HG02798 (cell line): ENCODE data around the gene BRAP.
A peak's percentile ranks its signal among the peaks of the same experiment; 100 is the strongest.
"Not testable (repeated sequence)": the region's sequence is repeated elsewhere in the genome, so short reads cannot be mapped to it uniquely, and the experiment has no call there.

ENCODE experiments used
- ATAC-seq: cut with Tn5 transposase; IDR thresholded peaks from one replicate; pipeline ENCODE4 v1.9.1; 2021; ENCODE audit warnings: mild to moderate bottlenecking; ENCODE audit not compliant: unreplicated experiment, poor library complexity

Gene BRAP

GRCh38 chr12:111685811-111686573 is at the start of gene BRAP, which contains the start of gene ACAD10:
TSS of gene BRAP (minus strand) at chr12:111685956. CDS start at chr12:111685792, 164 bp downstream.
TSS of gene ACAD10 (plus strand) at chr12:111686053. CDS start at chr12:111692710, 6,657 bp downstream.
- peak; percentile 95 for ATAC-seq

DNA sequence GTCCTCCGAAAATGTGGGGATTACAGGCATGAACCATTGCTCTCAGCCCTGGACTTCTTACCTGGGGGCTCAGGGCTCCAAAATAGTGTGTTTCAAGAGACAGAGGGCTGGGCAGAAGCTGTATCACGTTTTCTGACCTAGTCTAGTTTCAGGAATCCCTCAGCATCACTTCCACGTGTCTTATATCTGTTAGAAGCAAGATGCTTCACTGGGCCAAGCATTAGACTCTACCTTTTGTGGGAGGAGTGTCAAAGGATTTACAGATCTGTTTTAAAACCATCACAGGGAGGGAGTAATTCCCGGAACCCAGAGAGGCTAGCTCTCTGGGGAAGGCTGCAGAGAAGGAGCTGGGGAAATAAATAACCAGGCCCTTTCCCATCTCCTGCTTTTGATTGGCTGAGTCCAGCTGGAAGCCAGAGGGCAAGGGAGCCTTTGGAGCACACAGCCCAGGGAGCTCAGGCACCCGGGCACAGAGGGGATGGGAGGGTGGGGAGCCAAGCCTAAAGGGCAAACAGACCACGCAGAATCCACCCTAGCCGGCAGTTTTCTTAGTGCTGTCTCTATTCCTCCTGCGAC is 47.7 kb upstream of the BRAP start:
- no peak for ATAC-seq

DNA sequence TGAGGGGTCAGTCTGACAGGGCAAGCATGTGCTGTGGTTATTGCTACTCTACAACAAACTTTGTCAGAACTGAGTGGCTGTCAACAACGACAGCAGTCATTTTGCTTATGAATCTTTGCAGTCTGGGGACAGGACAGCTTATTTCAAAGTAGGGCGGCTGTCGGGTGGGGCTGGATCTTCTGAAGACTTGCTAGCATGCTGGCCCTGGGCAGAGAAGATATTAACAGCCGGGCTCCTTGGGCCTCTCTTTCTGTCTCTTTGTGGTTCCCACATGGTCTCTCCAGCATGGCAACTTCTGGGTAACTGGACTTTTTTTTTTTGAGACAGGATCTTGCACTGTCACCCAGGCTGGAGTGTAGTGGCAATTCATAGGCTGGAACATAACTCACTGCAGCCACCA is 47.0 kb upstream of the BRAP start:
- ATAC-seq = no peak

GRCh38 chr12:111730420-111730819 is 44.7 kb upstream of the BRAP start:
- no peak for ATAC-seq

GRCh38 chr12:111728795-111729194 is 43.0 kb upstream of the BRAP start:
- no peak for ATAC-seq

GRCh38 chr12:111723646-111724360 is 38.0 kb upstream of the BRAP start:
- not testable (repeated sequence) for ATAC-seq

GRCh38 chr12:111720457-111720856 is 34.7 kb upstream of the BRAP start:
- ATAC-seq = no peak

DNA sequence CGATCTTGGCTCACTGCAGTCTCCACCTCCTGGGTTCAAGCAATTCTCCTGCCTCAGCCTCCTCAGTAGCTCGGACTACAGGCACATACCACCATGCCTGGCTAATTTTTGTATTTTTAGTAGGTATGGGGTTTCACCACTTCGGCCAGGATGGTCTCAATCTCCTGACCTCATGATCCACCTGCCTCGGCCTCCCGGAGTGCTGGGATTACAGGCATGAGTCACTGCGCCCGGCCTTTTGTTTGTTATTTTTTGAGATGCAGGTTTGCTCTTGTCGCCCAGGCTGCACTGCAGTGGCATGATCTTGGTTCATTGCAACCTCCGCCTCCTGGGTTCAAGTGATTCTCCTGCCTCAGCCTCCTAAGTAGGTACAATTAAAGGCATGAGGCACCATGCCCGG is 33.6 kb upstream of the BRAP start:
- not testable (repeated sequence) for ATAC-seq

GRCh38 chr12:111715279-111715678 is 29.5 kb upstream of the BRAP start:
- no peak for ATAC-seq

DNA sequence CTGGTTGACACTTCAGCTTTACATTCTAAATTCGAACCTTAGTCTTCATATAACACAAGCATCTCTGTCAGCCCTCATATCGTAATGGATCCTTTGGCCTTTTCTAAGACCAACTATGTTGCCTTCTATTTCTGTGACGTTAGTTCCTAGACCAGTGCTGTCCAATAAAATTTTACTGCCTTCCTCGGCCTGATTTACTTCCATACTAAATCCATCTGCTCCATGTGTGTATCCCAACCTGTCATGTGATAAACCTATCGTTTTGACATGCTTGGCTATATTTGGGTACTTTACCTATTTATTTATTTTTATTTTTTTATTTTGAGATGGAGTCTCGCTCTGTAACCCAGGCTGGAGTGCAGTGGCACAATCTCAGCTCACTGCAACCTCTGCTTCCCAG is 20.4 kb upstream of the BRAP start:
- ATAC-seq = no peak

GRCh38 chr12:111705672-111706071 is 19.9 kb upstream of the BRAP start:
- no peak for ATAC-seq

GRCh38 chr12:111699962-111700361 is 14.2 kb upstream of the BRAP start:
- no peak for ATAC-seq

DNA sequence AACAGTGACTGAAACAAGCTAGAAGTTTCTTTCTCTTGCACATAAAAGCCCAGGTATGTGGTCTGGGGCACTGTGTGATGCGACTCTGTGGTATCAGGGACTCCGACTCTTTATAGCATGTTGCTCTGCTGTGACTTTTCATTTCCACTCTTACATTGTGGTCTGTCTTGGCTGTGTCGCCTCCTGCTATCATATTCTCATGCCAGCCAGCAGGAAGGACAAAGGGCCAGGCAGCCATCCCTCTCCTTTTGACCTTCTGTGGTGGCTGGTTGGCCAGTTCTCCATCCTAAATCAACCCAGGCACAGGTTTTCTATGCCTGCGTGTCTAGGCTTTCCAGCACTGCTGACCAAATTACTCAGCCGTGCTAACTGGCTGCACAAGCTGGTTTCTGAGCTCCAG is 8.1 kb upstream of the BRAP start:
- ATAC-seq = no peak

- no peak for ATAC-seq
These were observed 6.9 kb upstream of the BRAP start for GRCh38 chr12:111692575-111693210.

DNA sequence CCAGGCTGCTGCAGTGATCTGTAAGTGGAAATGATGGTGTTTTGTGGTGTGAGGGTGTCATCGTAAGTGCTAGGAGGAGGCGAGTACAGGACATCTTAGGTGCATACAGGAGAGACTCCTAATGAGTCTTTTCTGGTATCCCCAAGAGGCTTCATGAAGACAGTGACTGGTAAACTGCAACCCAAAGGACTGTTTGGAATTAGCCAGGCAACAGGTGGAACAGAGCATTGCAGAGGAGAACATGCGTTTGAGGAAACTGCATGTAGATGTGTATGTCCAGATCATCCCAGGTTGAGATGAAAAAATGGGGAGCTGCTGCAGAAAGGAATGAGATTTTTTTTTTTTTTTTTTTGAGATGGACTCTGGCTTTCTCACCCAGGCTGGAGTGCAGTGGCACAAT is 5.5 kb upstream of the BRAP start:
- no peak for ATAC-seq

GRCh38 chr12:111687952-111688351 is 2.2 kb upstream of the BRAP start:
- ATAC-seq = no peak

DNA sequence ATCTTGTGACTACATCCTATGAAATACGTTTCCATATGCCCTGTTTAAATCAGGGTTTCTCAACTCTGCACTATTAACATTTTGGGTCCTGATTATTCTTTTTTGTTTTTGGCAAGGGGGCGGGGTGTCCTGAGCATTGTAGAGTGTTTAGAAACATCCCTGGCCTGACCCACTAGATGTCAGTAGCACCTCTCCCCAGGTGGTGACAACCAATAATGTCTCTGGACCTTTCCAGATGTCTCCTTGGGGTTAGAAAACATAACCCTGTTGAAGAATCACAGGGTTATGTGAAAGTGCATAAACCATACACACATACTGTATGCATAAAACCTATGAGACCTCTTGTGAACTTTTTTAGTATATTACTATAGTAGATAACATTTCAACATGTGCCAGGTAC is 1.5 kb upstream of the BRAP start:
- no peak for ATAC-seq

DNA sequence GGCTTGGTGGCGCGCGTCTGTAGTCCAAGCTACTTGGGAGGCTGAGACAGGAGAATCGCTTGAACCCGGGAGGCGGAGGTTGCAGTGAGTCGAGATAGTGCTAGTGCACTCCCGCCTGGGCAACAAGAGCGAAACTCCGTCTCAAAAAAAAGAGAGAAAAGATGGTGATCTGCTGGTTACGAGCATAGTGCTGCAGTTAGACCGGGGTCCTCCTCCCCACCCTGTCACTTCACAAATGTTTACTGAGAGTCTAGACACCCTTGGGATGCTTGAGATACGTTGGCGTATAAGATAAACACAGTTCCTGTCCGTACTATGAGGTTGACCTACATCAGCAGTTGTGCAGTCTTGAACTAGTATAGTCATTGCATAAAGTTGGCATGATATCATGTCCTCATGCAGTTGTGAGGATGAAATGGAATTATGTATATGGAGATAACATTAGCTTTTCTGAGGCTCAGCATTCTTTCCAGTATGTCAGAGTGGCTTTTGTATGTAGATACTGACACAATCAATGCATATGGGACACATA is 884 bp upstream of the BRAP start:
- no peak for ATAC-seq

- ATAC-seq = peak; percentile 6
These were observed 390 bp downstream of the BRAP start for GRCh38 chr12:111685322-111685810.

GRCh38 chr12:111684485-111685198 is 1.1 kb downstream of the BRAP start:
- not testable (repeated sequence) for ATAC-seq
